Right lobe of liver (tissue), 6 donors: ENCODE results near the gene CALY. TPM values are rescaled to one million over a fixed set of nuclear protein-coding genes. Genes with fewer than 3 reads are reported as not detected.
A peak's percentile ranks its signal among the peaks of the same experiment; 100 is the strongest.

Source experiments
- ATAC-seq, 4 donors: fragments of 200-7000 bp; cut with Tn5 transposase; one replicate each; pipeline ENCODE4 v1.9.1; 2020; ENCODE audit warnings: mild to moderate bottlenecking in 4 of 4, moderate library complexity in 4 of 4
- DNase-seq, 3 donors: peaks; one replicate each; pipeline ENCODE4 v3.0.0-alpha.2; 2020
- H3K27ac ChIP-seq, 3 donors: fragments of 200-600 bp; one replicate each; pipeline ENCODE4 v1.8.0; 2022
- H3K27me3 ChIP-seq, 2 donors: fragments of 200-600 bp; one replicate each; pipeline ENCODE4 v1.8.0; 2022
- H3K36me3 ChIP-seq, 4 donors: fragments of 200-600 bp; sonication (generic) in 1 of 4; one replicate each; pipeline versions ENCODE4 v1.5.1 to v1.8.0; 2017 to 2022; ENCODE audit warnings: control low read depth in 1 of 4
- H3K4me1 ChIP-seq, 4 donors: fragments of 200-600 bp; sonication (generic) in 1 of 4; one replicate each; pipeline versions ENCODE4 v1.5.1 to v1.8.0; 2017 to 2022; ENCODE audit warnings: control low read depth in 1 of 4
- H3K4me3 ChIP-seq, 3 donors: fragments of 200-600 bp; one replicate each; pipeline ENCODE4 v1.8.0; 2022
- H3K9me3 ChIP-seq, 4 donors: fragments of 200-600 bp; sonication (generic) in 1 of 4; one replicate each; pipeline versions ENCODE4 v1.5.1 to v1.8.0; 2017 to 2022; ENCODE audit warnings: control low read depth in 1 of 4
- CTCF ChIP-seq, 4 donors: fragments of 200-600 bp in 3 of 4; fragments of 450-650 bp in 1 of 4; IDR thresholded peaks; one replicate each; pipeline versions ENCODE4 v1.5.1 to v1.8.0; 2016 to 2022; ENCODE audit warnings: antibody characterized with exemption in 4 of 4, mild to moderate bottlenecking in 2 of 4
- POLR2A ChIP-seq: fragments of 450-650 bp; IDR thresholded peaks from one replicate; pipeline ENCODE4 v1.6.1; 2017; ENCODE audit warnings: antibody characterized with exemption, mild to moderate bottlenecking
- WGBS: methylation state at CpG from one replicate; pipeline ENCODE4 v1.1.6; 2018; ENCODE audit warnings: low coverage, low lambda C conversion rate; ENCODE audit not compliant: insufficient coverage; ENCODE audit errors: missing lambda C conversion rate; 5-methylcytosine and 5-hydroxymethylcytosine counted together
- intact Hi-C, 2 donors: fragments of 100-400 bp; cut with DNase I; formaldehyde crosslinking; loops; one replicate each; pipeline versions ENCODE4 v1.11.2 to v1.14.1; 2022
- total RNA-seq, 6 experiments: library from RNA; depleted of rRNA in 2 of 6; stranded (reverse); fragments of >200 nt in 2 of 6; fragmentation: NEBNext Ultra II Directional in 3 of 6; extraction: Animal tissue kit (Norgen Biotek cat#: 25700) in 3 of 6; gene quantifications; one replicate each; pipeline versions ENCODE4 v1.1.0 to v1.2.4, GENCODE V29; 2016 to 2023
- donor health status: DM: no; HTN: yes; CAD: no.
- donor health status: DM: no; HTN: no; CAD: no.
- donor health status: DM: no; HTN: no; CAD: no.
- donor health status: DM: no; HTN: yes; CAD: no.
- donor health status: DM: no; HTN: yes; CAD: no.

CALY gene
- total RNA-seq, 6 experiments from 2014 or later, result not detected

DNA sequence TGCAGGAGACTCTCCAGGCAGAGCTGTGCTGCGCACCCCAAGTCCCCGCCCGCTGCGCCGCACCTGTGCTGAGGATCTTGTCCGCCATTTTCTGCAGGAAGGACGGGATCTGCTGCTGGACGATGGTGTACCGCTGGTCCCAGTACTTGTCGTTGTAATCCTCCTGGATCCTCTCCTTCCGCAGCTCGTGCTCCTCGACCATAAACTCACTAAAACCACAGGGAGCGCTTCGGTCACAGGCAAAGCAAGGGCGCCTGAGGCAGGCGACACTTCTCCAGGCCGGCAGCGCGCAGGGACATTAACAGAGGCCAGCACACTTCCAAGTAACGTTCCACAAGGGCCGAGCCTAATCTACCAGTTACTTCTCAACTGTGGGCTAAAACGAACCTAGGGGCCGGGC, 46.9 kb downstream of the CALY start:
- H3K27ac ChIP-seq, result no peak overlapping the region
- TF ChIP-seq CTCF (IDR thresholded peaks at IDR 0.05), result no peak
- TF ChIP-seq POLR2A, result no peak
- no peaks in the 10 kb centered on the region for H3K27me3 ChIP-seq
- intact Hi-C loops, result no loop called here
- H3K9me3 ChIP-seq, result no peaks in the 10 kb centered on the region
- WGBS, result 95% methylated on average over 17 of the region's 24 CpGs
- no peaks in the 10 kb centered on the region for H3K4me1 ChIP-seq
- no peak overlapping the region for H3K4me3 ChIP-seq
- H3K36me3 ChIP-seq, result peaks cover 6 to 81% (median 33%) of the 10 kb centered on the region in 4 donors
- DNase-seq (no peak), ATAC-seq (no peak)

DNA sequence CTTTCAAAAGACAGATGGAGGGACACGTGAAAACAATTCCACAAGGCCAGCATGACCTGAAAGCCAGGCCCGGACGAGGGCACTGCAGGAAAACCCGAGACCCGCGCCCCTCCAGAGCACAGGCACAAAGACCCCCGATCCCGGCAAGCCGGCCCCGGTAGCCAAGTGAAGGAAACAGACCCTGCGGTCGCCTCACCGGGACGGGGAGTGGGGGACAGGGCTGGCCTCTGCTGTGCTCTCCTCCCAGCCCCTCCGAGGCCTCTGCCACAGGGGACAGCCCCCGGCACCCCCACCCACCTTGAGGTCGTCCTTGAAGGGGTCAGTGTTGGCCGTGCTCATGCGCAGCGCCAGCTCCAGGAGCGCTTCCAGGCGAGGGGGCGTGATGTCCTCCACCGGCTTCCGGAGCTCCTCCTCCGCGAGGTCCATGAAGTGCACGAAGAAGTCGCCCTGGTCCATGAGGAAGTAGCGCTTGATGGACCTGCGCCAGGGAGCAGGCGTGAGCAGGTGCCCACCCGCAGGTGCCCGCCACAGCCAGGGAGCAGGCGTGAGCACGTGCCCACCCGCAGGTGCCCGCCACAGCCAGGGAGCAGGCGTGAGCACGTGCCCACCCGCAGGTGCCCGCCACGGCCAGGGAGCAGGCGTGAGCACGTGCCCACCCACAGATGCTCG, 48.7 kb downstream of the CALY start:
- H3K9me3 ChIP-seq, result no peaks in the 10 kb centered on the region
- no peak overlapping the region for H3K4me3 ChIP-seq
- ATAC-seq, result peak in 1 of 4 donors; percentile 35
- 84% methylated on average over 9 of the region's 46 CpGs for WGBS
- no peaks in the 10 kb centered on the region for H3K4me1 ChIP-seq
- no peaks in the 10 kb centered on the region for H3K27me3 ChIP-seq
- DNase-seq, result peak in 1 of 3 donors; percentile 53
- TF ChIP-seq POLR2A (no peak), CTCF (IDR thresholded peaks at IDR 0.05) (no peak)
- no peak overlapping the region for H3K27ac ChIP-seq
- H3K36me3 ChIP-seq, result peaks cover 6 to 78% (median 34%) of the 10 kb centered on the region in 4 donors
- intact Hi-C loops, result no loop called here

DNA sequence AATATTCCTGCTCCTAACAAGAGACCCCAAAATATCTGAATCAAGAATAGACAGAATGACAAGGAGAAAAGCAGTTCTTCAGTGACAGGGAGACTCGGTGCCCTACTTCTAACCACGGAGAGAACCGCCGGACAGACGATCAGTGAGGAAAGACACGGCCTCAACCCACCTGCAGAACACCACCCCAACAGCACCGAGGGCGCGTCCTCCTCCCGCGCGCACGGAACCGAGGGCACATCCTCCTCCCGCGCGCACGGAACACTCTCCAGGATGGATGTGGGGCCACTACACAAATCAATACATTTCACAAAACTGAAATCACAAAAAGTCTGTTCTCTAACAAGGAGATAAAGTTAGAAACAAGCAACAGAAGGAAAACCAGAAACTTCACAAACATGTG, 50.3 kb downstream of the CALY start:
- no peak for ATAC-seq

GRCh38 chr10:133285217-133285616, 51.5 kb downstream of the CALY start:
- H3K36me3 ChIP-seq, result peaks cover 0 to 83% (median 39%) of the 10 kb centered on the region in 4 donors
- no peaks in the 10 kb centered on the region for H3K27me3 ChIP-seq
- H3K27ac ChIP-seq, result no peak overlapping the region
- H3K4me1 ChIP-seq, result no peaks in the 10 kb centered on the region
- H3K4me3 ChIP-seq, result no peak overlapping the region
- intact Hi-C loops, result no loop called here
- DNase-seq (no peak), ATAC-seq (no peak)
- WGBS, result 100% methylated on average over 12 of the region's 36 CpGs
- no peaks in the 10 kb centered on the region for H3K9me3 ChIP-seq
- TF ChIP-seq POLR2A (no peak), CTCF (IDR thresholded peaks at IDR 0.05) (no peak)

More for the DNA sequence above, 50.3 kb downstream of the CALY start:
- DNase-seq, result no peak
- TF ChIP-seq POLR2A (no peak), CTCF (IDR thresholded peaks at IDR 0.05) (no peak)
- H3K4me3 ChIP-seq, result no peak overlapping the region
- H3K27ac ChIP-seq, result no peak overlapping the region
- no peaks in the 10 kb centered on the region for H3K9me3 ChIP-seq
- no peaks in the 10 kb centered on the region for H3K4me1 ChIP-seq
- 89% methylated on average over 11 of the region's 18 CpGs for WGBS
- intact Hi-C loops, result no loop called here
- H3K36me3 ChIP-seq, result peaks cover 0 to 87% (median 38%) of the 10 kb centered on the region in 4 donors
- no peaks in the 10 kb centered on the region for H3K27me3 ChIP-seq
